Activated T-cell treated with anti-CD3 and anti-CD28 coated beads for 1 hour (primary cell): ENCODE measurements around the gene AMN1.
"Not testable (repeated sequence)": the region's sequence is repeated elsewhere in the genome, so short reads cannot be mapped to it uniquely, and the experiment has no call there.

ENCODE experiments used
- DNase-seq: peaks from one replicate; pipeline ENCODE4 v3.0.0-alpha.2; 2020; ENCODE audit warnings: low read depth

Gene AMN1

DNA sequence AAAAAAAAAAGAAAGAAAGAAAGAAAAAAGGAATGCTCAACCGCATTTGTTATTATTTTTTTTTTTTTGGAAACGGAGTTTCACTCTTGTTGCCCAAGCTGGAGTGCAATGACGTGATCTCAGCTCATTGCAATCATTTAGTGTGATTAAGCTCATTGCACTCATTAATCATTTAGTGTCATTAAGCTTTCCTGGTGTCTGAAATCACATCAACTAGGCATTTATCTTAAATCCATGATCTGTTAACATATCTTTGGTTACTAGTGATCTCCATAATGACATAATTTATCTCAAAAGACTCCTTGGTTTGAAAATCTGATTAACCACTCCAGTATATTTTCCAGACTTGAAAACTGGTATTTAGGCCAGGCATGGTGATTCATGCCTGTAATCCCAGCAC, 43.0 kb downstream of the AMN1 start:
- no peak for DNase-seq

DNA sequence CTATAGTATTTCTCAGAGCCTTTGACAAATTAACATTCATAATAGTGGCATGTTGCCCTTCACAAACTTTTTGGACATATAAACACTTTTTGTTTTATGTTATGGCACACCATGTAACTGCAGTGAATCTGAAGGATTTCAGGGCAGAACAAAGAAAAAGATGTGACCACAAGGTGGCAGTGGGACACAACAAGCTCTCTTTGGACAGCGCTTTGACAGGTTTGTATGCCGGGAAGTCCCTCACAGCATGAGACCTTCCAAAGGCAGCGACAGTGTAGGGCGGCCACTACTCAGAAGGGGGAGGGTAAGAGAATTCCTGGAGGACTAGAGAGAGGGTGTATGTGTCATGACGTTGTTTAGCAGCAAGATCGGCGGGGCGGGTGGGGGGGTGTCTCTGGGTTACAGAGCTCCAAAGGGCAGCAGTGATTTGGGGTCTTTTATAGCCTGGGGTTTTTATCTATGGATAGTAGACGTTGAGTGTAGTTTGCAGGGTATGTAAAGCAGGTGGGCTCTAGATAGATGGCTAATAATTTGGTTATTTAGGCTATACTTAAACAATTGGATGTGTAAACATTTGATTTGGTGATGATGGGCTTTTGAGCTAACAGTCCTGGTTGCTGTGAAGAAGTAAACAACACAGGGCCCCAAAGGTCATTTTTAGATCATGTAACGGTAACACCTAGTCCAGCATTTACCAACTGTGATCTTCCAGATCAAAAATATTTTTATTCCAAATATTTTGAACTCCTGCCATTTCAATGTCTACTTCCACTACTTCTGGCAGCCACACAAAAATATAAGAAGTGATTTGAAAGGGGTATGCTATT, 46.5 kb downstream of the AMN1 start:
- peak; percentile 48 for DNase-seq

DNA sequence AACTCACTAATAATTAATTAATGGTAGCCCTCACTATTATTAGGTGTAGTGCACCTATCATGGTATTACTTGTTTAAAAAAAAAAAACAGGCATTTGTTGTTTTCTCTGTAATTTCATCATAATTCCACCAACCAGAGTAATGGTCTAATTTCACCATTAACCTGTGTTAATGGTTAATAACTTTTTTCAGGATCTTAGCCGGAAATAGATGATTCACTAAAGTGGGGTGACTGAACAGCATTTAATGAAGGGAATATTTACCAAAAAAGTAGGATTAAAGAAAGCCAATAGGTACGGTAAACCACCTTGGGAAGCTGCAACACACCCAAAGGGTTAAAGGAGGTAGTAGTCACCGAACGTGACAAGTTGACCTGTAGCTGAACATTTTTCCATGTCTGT, 56.3 kb downstream of the AMN1 start:
- no peak for DNase-seq

DNA sequence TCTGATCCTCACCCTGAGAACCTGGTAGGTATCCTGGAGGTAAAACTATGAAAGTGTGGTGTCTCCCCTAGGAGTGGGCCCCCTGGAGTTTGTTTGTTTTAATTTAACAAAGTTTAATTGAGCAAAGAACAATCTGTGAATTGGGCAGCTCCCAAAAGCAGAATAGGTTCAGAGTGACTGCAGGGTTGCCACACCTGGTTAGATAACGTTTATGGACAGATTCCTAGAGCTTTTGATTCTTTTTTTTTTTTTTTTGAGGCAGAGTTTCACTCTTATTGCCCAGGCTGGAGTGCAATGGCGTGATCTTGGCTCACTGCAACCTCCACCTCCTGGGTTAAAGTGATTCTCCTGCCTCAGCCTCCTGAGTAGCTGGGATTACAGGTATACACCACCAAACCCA, 59.2 kb downstream of the AMN1 start:
- not testable (repeated sequence) for DNase-seq

DNA sequence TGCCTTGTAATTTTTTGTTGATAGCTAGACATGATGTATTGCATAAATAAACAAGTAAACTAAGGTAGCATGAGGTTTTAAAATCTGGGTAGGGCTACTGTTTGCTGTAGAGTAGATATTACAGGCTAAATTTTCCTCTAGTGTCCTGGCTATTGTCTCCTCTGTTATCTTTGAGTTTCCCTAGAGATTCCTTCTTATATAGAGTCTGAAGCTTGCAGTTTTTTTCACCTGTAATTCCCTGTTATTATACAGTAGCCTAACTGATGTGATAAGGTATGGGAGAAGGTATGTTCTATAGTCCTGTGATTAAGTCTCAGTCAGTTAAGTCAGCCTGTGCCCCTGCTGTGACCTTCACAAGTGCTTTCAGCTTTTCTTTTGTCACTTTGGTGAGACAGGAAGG, 59.8 kb downstream of the AMN1 start:
- DNase-seq, result no peak

DNA sequence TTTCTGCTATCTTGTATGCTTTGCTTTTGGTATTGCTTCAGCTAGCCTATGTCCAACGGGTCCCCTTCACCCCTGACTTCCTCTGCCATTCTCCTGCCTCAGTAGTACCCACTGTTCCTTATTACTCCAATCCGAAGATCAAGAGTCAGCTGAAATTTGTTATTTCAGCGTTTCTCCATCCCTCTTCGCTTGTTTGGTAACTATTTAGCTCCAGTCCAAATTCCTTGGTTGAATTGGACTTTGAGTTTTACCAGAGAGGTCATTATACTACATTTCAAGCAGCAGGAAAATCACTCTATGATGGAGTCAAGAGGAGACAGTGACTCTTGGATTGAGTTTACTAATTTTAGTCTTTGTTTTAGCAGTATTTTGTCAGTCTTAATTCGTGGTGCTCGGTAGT, 64.8 kb downstream of the AMN1 start:
- DNase-seq, result no peak

DNA sequence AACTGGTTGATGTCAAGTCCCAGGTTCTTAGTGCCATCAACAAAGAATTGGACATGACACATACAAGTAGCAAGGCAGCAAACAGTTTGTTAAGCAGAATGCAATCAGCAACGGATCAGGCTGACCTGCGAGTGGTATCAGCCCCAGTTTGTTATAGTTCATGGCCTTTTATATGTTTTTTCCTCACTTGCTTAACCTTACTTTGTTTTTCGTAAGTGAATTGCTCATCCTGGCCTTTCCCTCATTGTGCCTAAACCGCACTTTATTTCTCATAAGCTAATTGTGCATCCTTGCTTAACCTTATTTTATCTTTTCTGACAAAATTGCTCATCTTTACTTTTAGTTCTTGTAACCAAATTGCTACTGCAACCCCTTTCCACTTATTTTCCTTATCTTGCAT, 65.2 kb downstream of the AMN1 start:
- DNase-seq, result no peak

DNA sequence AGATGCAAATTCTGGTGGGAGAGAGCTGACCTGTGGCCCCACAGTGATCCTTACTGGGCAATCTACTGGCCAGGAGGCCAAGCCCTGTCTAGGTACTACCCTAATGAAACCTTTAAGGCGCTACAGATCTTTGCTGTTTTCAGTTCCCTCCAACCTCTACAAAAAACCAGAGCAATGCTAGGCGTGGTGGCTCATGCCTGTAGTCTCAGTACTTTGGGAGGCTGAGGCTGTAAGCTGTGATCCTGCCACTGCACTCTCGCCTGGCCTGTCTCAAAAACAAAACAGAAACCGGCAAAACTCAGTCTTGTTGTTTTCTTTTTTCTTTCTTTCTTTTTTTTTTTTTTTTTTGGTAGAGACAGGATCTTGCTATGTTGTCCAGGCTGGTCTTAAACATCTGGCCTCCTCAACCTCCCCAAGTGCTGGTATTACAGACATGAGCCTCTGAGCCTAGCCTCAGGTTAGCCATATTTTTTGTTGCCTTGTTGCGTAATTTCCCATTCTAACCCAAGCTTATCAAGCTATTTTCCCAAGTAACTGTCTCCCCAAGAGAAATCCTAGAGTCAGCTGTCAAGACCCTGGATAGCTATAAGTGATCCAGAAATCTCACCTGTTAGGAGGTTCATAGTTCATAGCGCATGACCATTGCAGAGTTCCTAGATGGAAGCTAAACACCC, 66.5 kb downstream of the AMN1 start:
- DNase-seq, result no peak

DNA sequence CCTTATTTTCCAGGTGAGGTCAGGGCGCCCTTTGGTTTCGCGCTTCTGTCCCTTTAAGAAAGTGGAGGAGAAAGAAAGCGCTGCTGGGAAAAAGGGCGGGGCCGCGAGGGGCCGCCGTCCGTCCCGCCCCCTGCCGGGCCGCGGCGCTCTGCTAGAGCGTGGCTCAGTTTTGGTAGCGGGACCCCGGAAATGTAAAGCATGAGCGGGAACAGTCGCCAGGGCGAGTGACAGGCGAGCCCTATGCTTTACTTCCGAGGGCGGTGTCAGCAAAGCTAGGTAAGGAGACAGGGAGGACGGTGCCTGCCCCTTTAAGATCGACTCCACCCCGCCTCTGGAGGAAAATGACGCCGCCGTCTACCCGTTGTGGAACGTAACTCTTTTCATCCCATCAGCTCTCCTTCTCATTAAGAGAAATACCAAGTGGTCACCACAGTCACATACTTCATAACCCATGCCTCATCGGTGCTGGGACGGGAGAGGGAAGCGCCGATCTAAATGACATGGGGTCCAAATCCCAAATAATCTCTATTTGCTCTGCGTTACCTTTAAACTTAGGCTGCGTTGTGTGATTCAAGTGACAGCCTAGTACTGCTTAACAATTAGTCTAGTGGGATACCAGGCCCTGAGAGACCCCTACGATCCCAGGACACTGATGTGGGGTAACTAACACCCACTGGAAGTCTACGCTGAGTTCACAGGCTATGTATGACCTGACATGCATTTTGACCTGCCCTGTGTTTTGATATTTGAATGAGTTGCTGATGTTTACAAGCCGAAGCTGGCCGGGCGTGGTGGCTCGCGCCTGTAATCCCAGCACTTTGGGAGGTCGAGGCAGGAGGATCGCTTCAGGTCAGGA, 69.5 kb downstream of the AMN1 start, which contains the start of gene ETFBKMT:
TSS of gene ETFBKMT (plus strand) at position 602 of the 856 bp plus-strand sequence. CDS start 2,266 bp downstream, outside the sequence.
- DNase-seq, result peak; percentile 85

DNA sequence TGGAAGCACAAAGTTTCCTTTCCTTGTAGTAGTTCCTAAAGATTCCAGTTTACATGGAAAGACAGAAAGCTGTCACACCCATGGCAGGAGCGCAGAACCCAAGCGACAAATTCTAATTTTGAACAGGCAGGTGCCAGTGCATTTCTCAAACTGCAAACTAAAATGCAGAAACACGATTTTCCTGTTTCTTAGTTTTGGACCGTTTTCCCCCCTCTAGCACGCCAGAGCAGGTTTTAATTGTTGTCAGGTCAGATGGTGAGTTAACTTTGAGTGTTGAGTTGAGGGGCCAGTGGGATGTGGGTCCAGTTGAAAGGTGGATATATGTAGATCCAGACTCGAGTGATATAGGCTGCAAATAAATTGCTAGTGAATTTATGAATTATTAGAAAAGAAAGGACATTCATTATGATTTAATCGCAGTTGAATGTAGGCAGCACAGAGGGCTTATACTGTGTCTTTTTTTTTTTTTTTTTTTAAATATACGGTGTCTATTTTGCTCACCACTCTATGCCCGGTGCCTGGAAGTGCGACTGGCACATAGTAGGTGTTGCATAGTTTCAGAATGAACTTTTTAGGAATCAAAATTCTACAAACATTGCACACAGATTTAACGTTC, 70.2 kb downstream of the AMN1 start:
- DNase-seq, result no peak

DNA sequence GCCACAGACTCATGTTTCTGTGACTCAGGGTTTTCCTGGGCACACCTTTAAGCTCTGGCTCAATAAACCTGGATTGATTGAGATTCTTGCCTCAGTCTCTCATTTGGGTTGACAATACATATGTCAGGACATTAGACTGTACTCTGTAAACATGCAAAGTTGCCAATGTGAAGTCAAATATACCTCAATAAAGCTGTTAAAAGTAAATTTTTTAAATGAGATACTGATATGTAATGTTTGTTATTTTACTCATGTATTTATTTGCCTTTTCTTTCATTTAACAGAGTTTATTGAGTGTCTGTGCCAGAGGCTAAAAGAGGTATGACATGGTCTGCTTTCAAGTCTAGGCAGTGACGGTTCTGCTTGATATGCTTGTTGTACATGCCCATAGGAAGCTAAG, 73.0 kb downstream of the AMN1 start:
- no peak for DNase-seq

DNA sequence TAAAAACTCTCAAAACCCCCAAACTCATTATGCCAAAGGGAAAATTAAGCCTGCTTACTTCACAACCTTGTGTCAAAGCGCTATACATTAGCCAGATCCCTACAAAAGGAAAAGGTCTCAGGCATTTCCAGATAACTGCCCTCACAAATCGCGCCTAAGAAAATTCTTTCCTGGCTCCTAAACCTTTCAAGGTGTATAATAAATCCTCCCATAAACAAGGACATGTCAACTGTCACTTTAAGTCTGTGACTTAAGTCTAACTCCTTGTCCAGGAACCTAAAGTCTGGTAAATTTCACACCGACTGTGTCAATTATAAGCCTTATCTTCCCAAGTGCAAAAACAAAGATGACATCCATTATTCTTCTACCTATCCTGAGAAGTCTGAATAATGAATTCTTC, 73.6 kb downstream of the AMN1 start:
- DNase-seq, result no peak

DNA sequence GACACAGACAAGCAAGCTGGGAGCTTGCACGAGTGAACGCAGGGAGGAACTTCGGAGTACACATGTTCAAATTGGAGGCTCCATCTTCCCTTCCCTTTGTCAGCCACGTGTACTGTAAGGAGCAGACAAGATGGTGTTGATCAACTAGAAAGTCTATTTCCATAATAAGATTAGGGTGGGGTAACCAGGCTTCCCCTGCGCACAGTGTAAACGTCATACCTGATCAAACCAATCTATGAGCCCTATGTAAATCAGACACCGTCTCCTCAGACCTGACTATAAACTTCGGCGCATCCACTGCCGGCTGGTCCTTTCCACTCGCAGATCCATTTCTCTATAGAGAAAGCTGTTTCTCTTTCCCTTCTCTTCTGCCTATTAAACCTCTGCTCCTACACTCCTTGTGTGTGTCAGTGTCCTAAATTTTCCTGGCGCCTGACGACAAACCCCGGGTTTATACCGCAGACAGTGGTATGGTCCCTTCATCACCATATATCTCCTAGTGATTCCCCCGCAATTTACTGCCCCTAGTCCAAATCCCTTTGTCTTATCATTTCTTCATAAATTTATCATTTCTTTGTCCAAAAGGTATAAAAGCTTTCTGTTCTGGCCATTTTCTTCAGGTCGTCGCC, 76.8 kb downstream of the AMN1 start:
- no peak for DNase-seq

DNA sequence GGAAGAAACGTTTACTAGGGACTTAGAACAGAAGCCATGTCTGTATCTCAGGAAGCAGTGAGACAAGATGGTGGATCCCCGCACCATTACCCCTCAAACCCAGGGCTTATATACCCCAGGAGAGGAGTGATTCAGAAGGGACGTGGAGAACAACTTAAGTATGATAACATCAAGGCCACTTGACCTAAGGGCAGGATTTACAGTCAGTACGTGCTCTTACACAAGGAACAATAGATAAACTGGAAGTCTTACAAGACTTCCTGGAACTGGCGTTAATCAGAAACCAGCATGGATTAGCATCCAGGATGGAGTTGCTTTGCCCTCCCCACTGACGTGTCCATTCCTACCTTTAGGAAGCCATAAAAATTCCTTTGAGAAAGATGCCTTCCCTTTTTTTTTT, 77.9 kb downstream of the AMN1 start:
- DNase-seq, result no peak

DNA sequence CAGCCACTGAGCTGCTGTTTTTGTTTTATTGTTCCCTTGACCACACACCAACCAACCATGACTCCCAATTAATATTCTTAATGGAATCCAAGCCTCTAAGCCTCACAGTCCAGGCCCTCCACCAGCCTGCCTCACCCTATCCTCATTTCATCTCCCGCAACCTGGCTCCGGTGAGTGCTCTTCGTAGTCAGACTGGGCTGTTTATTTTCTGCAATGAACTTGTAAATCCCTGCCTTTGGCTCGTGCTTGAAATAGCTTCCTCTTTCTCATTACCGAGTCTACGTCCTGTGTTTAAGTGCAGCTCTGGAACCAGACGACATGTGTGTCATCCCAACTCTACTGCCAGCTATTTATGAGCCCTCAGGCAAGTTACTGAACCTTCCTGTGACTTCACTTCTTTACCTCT, 81.7 kb downstream of the AMN1 start:
- no peak for DNase-seq

DNA sequence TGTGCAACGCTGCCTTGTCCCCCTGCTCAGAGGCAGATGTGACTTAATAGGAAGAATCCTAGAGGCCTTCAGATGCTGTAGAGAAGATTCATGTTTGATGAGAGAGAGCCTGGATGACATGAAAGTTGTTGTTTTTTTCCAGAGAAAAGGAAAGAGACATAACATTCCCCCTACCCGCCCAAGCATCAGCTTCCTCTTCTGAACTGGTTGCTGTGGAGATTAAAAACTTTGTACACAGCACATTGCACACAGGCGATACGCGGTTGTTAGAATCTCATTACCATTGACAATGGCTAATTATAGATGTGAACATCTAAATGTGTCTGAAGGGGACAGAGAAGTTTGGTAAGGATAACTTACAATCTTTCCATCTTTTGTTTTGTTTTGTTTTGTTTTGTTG, 82.9 kb downstream of the AMN1 start:
- DNase-seq, result no peak

DNA sequence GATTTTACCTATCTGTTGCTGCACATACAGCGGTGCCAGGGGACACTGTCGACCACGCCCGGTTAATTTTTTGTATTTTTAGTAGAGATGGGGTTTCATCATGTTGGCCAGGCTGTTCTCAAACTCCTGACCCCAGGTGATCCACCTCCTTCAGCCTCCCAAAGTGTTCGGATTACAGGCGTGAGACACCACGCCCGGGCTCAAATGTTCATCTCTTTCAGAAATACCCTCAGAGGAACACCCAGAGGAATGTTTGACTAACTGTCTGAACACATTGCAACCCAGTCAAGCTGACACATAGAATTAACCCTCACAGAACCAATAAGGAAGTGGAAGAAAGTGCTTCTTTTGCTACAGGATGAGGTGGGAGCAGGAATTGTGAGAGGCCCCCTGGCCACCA, 84.3 kb downstream of the AMN1 start:
- no peak for DNase-seq

DNA sequence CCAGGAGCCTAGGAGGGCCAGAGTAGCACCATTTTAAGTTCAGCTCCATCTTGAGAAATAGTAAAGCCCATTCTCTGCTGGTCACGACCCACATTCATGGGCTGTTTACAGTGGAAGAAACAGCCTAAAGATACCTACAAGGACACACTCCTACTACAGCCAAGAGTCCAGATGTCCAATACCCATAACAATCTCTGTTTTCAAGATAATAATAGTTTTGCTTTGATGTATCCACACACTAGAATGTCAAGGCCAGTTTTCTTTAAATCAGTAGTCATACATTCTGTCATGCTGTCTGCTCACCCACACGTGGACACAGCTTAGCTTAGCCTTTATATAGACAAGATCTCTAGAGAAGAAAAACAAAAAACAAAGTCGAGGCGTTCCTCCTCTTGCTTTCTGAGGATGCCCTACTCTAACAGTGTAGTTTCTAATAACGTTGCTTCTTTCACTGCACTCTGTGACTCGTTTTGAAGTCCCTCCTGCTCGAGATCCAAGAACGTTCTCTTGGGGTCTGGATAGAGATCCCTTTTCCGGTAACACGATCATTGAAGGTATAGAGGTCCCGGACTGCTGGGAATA, 87.2 kb downstream of the AMN1 start:
- no peak for DNase-seq

DNA sequence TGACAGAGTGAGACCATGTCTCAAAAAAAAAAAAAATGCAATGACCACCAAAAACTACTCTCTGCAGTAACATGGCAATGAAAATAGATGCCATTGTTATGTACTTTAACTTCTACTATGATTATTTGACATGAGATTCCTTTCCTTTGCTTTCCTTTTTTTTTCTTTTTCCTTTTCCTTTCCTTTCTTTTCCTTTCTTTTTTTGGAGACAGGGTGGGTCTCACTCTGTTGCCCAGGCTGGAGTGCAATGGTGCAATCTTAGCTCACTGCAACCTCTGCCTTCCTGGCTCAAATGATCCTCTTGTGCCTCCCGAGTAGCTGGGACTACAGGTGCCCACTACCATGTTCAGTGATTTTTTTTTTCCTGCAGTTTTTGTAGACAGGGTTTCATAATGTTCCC, 94.2 kb downstream of the AMN1 start:
- no peak for DNase-seq

DNA sequence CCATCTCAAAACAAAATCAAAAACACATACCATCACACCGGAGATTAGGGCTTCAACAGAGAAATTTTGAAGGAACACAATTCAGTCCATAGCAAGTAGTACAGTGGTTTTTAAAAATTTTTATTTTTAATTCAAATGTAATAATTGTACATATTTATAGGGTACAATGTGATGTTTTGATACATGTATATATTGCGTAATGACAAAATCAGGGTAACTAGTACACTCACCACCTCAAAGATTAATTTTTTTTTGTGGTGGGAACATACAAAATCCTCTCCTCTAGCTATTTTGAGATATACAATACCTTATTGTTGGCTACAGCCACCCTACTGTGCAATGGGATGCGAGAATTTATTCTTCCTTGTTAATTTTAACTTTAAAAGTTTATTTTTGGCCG, 95.4 kb downstream of the AMN1 start:
- DNase-seq, result no peak

DNA sequence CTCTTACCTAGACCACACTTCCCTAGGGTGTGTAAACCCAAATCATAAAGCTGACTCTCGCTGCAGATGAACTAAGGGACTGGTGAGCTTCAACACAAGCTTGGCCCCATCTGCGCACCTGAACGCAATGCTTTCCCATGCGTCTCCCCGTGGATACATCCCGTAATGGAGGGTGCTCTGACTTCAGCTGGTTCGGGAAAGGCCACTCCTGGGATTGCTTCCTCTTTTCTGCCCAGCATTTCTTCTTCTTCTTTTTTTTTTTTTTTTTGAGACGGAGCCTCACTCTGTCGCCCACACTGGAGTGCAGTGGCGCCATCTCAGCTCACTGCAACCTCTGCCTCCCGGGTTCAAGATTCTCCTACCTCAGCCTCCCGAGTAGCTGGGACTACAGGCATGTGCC, 97.0 kb downstream of the AMN1 start:
- DNase-seq, result no peak
